Common myeloid progenitor, CD34-positive (primary cell): Measurements from ENCODE around the gene HOXC11.

Source experiments
- CTCF ChIA-PET: fragments of 350-600 bp; sonication (Branson Sonifier 250); formaldehyde crosslinking; loops from one replicate; lab custom pipeline; 2021; ENCODE audit warnings: antibody characterized with exemption; lab: Charles Lee
- POLR2A ChIA-PET: fragments of 350-600 bp; sonication (Branson Sonifier 250); formaldehyde crosslinking; loops from one replicate; lab custom pipeline; 2021; ENCODE audit warnings: antibody characterized with exemption; lab: Charles Lee
- DNase-seq, 3 donors: peaks; one replicate each; pipeline versions ENCODE4 v3.0.0 to v3.0.0-alpha.2; 2013
- H3K27ac ChIP-seq, 2 experiments: 1 replicate in 1 of 2; 2 replicates in 1 of 2; pipeline ENCODE4 v1.7.0; 2013; ENCODE audit warnings: inconsistent platforms in 2 of 2, low read length in 2 of 2, mild to moderate bottlenecking in 2 of 2, low read depth in 1 of 2, moderate library complexity in 1 of 2; ENCODE audit not compliant: severe bottlenecking in 2 of 2, insufficient read depth in 1 of 2, poor library complexity in 1 of 2
- H3K27me3 ChIP-seq, 5 experiments: replicated peaks in 2 of 5; 1 replicate in 3 of 5; 2 replicates in 2 of 5; pipeline versions ENCODE4 v1.6.1 to v1.7.0; 2013; ENCODE audit warnings: low read length in 4 of 5, mild to moderate bottlenecking in 2 of 5, moderate library complexity in 2 of 5, inconsistent platforms in 1 of 5; ENCODE audit not compliant: insufficient read depth in 5 of 5, control insufficient read depth in 4 of 5
- H3K36me3 ChIP-seq, 4 experiments: 1 replicate in 2 of 4; 2 replicates in 2 of 4; pipeline versions ENCODE4 v1.6.1 to v1.7.0; 2013; ENCODE audit warnings: low read length in 3 of 4, control low read depth in 1 of 4, mild to moderate bottlenecking in 1 of 4; ENCODE audit not compliant: control insufficient read depth in 4 of 4, insufficient read depth in 4 of 4
- H3K4me1 ChIP-seq, 4 experiments: 1 replicate in 3 of 4; 2 replicates in 1 of 4; pipeline versions ENCODE4 v1.6.1 to v1.7.1; 2013; ENCODE audit warnings: low read length in 3 of 4, mild to moderate bottlenecking in 3 of 4, control low read depth in 1 of 4, inconsistent platforms in 1 of 4, moderate library complexity in 1 of 4; ENCODE audit not compliant: control insufficient read depth in 4 of 4, insufficient read depth in 4 of 4; ENCODE audit errors: control extremely low read depth in 1 of 4
- H3K4me3 ChIP-seq, 7 experiments: 1 replicate in 4 of 7; 2 replicates in 3 of 7; pipeline versions ENCODE4 v1.5.1 to v1.7.0; 2013; ENCODE audit warnings: mild to moderate bottlenecking in 7 of 7, low read length in 6 of 7, moderate library complexity in 6 of 7, inconsistent platforms in 2 of 7, low read depth in 2 of 7, control low read depth in 1 of 7; ENCODE audit not compliant: insufficient read depth in 4 of 7, control insufficient read depth in 1 of 7; ENCODE audit errors: extremely low read depth in 1 of 7
- H3K9me3 ChIP-seq, 5 experiments: 1 replicate in 4 of 5; 2 replicates in 1 of 5; pipeline versions ENCODE4 v1.6.1 to v1.7.1; 2013; ENCODE audit warnings: low read length in 4 of 5, mild to moderate bottlenecking in 2 of 5, inconsistent platforms in 1 of 5, low read depth in 1 of 5, moderate library complexity in 1 of 5; ENCODE audit not compliant: control insufficient read depth in 4 of 5, insufficient read depth in 2 of 5; ENCODE audit errors: control extremely low read depth in 1 of 5
- WGBS: methylation state at CpG from one replicate; pipeline ENCODE4 v1.1.5; 2013; ENCODE audit not compliant: insufficient coverage; 5-methylcytosine and 5-hydroxymethylcytosine counted together

The HOXC11 gene

DNA sequence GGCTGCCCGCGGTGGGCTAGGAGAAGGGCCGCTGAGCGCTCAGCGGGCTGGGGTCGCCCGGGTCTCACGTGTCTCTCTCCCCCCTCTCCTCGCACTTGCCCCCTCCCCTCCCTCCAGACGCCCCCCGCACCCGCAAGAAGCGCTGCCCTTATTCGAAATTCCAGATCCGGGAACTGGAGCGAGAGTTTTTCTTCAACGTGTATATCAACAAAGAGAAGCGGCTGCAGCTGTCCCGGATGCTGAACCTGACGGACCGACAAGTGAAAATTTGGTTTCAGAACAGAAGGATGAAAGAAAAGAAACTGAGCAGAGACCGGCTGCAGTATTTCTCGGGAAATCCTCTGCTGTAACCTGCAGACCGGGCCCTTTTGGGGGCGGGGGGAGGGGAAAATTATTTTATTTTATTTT is 2.1 kb downstream of the HOXC11 start:
- 5% methylated on average over 14 of the region's 25 CpGs for WGBS

DNA sequence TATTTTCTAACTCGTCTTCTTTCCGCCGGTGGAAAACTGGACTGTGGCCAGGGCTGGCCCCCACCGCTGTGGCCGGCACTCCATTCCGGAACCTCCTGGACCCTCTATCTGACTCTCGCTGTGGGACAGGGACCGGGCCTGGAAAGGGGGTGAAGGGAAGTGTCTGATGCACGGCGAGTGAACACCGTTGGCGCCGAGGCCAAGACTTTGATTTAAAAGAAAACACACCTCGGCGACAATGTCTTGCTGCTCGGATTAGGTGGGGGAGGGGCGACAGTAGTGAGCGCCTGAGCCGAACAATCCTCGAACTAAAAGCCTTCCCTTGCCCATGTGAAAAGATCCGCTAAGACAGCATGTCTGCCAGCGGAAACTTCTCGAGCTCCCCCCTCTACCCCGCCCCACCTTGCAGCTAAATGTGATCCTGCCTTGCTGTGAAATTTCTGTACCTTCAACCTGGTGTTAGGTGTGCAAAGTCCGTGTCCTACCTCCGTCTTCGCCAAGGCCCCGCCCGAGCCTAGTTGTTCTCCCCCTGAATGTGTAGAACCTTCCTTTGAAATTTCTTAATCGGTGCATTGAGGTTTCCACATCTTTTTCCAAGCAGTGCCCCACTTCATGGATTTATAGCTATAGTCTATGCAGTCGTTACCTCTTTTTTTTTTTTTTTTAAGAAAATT is 2.7 kb downstream of the HOXC11 start:
- Histone ChIP-seq H3K27ac (no peak overlapping the region), H3K4me1 (peaks cover 0 to 10% (median 4%) of the 10 kb centered on the region in 4 experiments), H3K36me3 (no peaks in the 10 kb centered on the region), H3K4me3 (no peak overlapping the region), H3K27me3 (peaks cover 16 to 100% (median 75%) of the 10 kb centered on the region in 5 experiments), H3K9me3 (peaks cover 0 to 17% (median 3%) of the 10 kb centered on the region in 5 experiments)
- POLR2A ChIA-PET, result no interaction called here
- DNase-seq, result no peak
- WGBS, result 7% methylated on average over 24 of the region's 31 CpGs
- CTCF ChIA-PET, result interaction anchor here (1.1 kb wide), 2 partner anchors 10 to 12 kb away, joined by 3 to 6 read pairs; no protein-coding TSS in a partner anchor

More for the DNA sequence above, 2.1 kb downstream of the HOXC11 start:
- Histone ChIP-seq H3K4me1 (peaks cover 0 to 10% (median 4%) of the 10 kb centered on the region in 4 experiments), H3K27ac (no peak overlapping the region), H3K27me3 (peaks cover 16 to 100% (median 77%) of the 10 kb centered on the region in 5 experiments), H3K36me3 (no peaks in the 10 kb centered on the region), H3K9me3 (peaks cover 0 to 17% (median 3%) of the 10 kb centered on the region in 5 experiments), H3K4me3 (no peak overlapping the region)
- POLR2A ChIA-PET, result no interaction called here
- no peak for DNase-seq
- CTCF ChIA-PET, result no interaction called here

DNA sequence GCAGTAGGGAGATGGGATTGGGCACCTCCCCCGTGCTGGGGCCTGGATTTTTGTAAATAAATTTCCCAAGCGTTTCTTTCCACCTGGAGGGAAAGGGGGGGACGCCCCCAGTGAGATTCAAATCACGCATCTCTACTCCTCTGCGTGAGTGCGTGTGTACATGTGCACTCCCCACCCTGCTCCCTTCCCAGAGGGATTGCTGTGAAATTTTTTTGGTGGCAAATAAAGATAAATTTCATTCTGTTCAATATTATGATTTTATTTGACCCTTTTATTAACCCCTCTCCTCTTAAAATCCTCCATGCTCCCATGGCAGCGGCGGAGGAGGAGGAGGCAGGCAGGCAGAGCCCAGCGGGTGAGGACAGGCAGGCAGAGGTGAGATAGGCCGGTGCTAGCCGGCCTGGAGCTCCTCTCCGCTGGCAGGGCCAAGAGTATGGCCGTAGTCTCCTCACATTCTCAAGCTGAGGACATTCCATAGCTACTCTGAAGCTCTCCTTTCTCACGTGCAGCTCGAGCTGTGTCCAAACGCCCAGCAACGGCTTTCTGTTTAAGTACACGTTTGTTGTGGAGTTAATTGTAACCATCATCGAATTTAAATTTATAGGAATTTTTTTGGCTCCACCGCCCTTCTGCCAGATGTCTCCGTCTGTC is 3.4 kb downstream of the HOXC11 start:
- WGBS, result 8% methylated on average over 5 of the region's 21 CpGs
- Histone ChIP-seq H3K9me3 (peaks cover 0 to 17% (median 3%) of the 10 kb centered on the region in 5 experiments), H3K4me1 (peaks cover 0 to 10% (median 4%) of the 10 kb centered on the region in 4 experiments), H3K36me3 (no peaks in the 10 kb centered on the region), H3K27me3 (peaks cover 16 to 100% (median 75%) of the 10 kb centered on the region in 5 experiments), H3K27ac (no peak overlapping the region), H3K4me3 (no peak overlapping the region)
- POLR2A ChIA-PET, result no interaction called here
- CTCF ChIA-PET, result interaction anchor here (0.8 to 1.1 kb wide), 3 partner anchors 9 to 20 kb away, joined by 3 to 6 read pairs (median 3); no protein-coding TSS in a partner anchor
- DNase-seq, result no peak

DNA sequence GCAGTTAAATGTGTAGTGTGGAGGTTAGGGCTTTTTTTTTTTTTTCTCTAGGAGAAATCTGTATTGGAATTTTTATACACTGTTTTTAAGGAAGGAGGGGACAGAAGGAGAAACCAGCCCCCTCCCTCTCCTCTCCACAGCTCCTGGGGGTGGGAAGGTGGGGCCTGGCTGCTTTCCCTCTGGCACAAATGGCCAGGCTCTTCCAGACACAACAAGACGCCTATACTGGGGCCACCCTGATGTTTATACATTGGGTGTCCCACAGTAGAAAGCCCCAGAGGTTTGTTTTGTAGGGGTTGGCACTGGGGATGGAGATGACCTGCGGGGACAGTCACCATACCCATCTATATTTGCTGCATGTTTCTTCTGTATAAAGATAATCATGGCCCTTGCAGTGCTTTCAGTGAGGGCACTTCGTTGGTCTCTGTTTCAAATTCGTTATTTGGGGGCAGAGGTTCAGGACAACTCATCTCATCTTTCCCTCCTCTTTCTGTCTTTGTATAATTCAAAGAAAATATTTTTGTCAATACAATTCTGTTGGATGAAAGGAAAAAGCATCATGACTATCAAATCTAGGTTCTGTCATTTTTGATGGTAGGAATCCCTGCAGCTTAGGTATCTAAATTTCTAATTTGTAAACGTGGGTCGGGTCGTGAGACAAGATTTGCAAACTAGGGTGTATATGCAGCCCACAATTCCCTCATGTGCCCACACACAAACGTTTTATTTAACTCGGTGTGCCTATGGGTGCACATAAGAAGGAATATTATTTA is 4.1 kb downstream of the HOXC11 start:
- Histone ChIP-seq H3K36me3 (no peaks in the 10 kb centered on the region), H3K4me1 (peaks cover 0 to 10% (median 4%) of the 10 kb centered on the region in 4 experiments), H3K9me3 (peaks cover 0 to 17% (median 3%) of the 10 kb centered on the region in 5 experiments), H3K4me3 (no peak overlapping the region), H3K27ac (no peak overlapping the region), H3K27me3 (peaks cover 16 to 100% (median 75%) of the 10 kb centered on the region in 5 experiments)
- ChIA-PET POLR2A (no interaction called here), CTCF (interaction anchor here (0.8 to 1.5 kb wide), 2 partner anchors 11 to 21 kb away, joined by 3 to 4 read pairs; no protein-coding TSS in a partner anchor)
- DNase-seq, result no peak
- WGBS, result 14% methylated on average over 1 of the region's 9 CpGs

DNA sequence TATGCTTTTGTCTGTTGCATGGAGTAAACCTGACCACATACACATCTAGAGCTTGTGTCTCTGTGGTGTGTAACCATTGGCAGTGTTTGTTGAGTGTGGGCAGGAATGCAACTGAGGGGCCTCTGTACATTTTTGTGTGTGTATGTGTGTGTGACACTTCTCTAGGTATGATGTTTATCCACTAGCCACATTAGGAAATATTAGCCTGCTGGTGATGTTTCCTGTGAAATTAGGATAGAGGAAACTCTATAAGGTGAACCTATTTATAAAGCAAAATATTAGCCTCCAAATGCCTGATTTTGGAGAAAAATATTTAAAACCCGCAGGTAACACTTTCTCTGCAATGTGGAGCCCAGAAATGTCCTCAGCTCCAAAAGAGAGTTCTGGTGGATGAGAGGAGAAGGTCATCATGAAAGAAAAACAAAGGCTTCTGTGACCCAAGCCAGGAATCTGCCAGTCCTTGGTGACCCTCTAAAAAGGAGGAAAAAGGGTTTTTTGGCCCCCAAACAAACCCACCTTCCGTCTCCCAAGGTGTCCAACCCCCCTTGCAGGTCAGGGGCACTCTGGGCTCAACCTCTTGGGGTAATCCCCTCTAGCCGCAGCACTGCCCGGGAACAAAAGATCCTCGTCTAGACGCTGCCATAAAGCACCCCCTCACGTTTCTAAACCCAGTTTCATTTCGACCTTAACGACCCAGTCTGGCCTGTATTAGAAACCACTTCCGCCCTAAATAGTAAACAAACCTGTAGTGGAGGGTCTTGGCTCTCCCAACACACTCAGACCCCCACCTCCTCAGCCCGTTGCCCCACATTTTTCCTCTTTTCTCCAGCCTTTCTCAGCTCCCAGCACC is 4.9 kb downstream of the HOXC11 start:
- H3K27ac ChIP-seq, result no peak overlapping the region
- peaks cover 0 to 10% (median 4%) of the 10 kb centered on the region in 4 experiments for H3K4me1 ChIP-seq
- H3K4me3 ChIP-seq, result no peak overlapping the region
- H3K36me3 ChIP-seq, result no peaks in the 10 kb centered on the region
- CTCF ChIA-PET, result interaction anchor here (0.5 to 1.5 kb wide), 2 partner anchors 10 to 1814 kb away, joined by 3 to 4 read pairs; no protein-coding TSS in a partner anchor
- POLR2A ChIA-PET, result no interaction called here
- peaks cover 0 to 15% (median 3%) of the 10 kb centered on the region in 5 experiments for H3K9me3 ChIP-seq
- H3K27me3 ChIP-seq, result peaks cover 20 to 100% (median 73%) of the 10 kb centered on the region in 5 experiments
- WGBS, result 2% methylated on average over 8 of the region's 11 CpGs
- no peak for DNase-seq
